WTC11 (cell line): ENCODE measurements around the gene SLC12A8.

Experiments
- ATF6 ChIP-seq: sonication (generic); formaldehyde crosslinking; IDR thresholded peaks from 2 replicates; pipeline ENCODE4 v1.8.1; 2023; ENCODE audit warnings: mild to moderate bottlenecking, missing genetic modification reagents
- CTCF ChIP-seq: fragments of 200-600 bp; IDR thresholded peaks from 2 replicates; pipeline ENCODE4 v1.8.0; 2022; ENCODE audit warnings: antibody characterized with exemption
- JUN ChIP-seq: sonication (generic); formaldehyde crosslinking; IDR thresholded peaks from 2 replicates; pipeline ENCODE4 v1.8.0; 2023; ENCODE audit warnings: mild to moderate bottlenecking, missing genetic modification reagents
- MLX ChIP-seq: sonication (generic); formaldehyde crosslinking; IDR thresholded peaks from 2 replicates; pipeline ENCODE4 v1.8.1; 2023; ENCODE audit warnings: mild to moderate bottlenecking, missing genetic modification reagents, moderate library complexity
- NR2C2 ChIP-seq: sonication (generic); formaldehyde crosslinking; IDR thresholded peaks from 2 replicates; pipeline ENCODE4 v1.8.0; 2022; ENCODE audit warnings: mild to moderate bottlenecking, missing genetic modification reagents
- SP1 ChIP-seq: sonication (generic); formaldehyde crosslinking; conservative IDR thresholded peaks from 2 replicates; pipeline ENCODE4 v1.8.1; 2022; ENCODE audit warnings: missing genetic modification reagents
- TP53 ChIP-seq: sonication (generic); formaldehyde crosslinking; IDR thresholded peaks from 2 replicates; pipeline ENCODE4 v1.8.1; 2023; ENCODE audit warnings: mild to moderate bottlenecking, missing genetic modification reagents
- ZNF416 ChIP-seq: fragments of 250-450 bp; sonication (Bioruptor Pico); IDR thresholded peaks from 2 replicates; pipeline ENCODE4 v1.9.0; 2021; ENCODE audit warnings: mild to moderate bottlenecking, inconsistent platforms
- ZNF512 ChIP-seq: sonication (generic); formaldehyde crosslinking; IDR thresholded peaks from 2 replicates; pipeline ENCODE4 v1.8.1; 2022; ENCODE audit warnings: missing genetic modification reagents, borderline replicate concordance

GRCh38 chr3:125203731-125204130 is 8.8 kb downstream of the SLC12A8 start:
- TF ChIP-seq CTCF (no peak), ATF6 (CRISPR knock-in tag) (no peak), MLX (no peak), JUN (no peak), TP53 (no peak), ZNF512 (CRISPR knock-in tag) (no peak), NR2C2 (CRISPR knock-in tag) (no peak), SP1 (CRISPR knock-in tag) (no peak), ZNF416 (CRISPR knock-in tag) (no peak)
